Measurements from ENCODE around the gene RALGPS1.

DNA sequence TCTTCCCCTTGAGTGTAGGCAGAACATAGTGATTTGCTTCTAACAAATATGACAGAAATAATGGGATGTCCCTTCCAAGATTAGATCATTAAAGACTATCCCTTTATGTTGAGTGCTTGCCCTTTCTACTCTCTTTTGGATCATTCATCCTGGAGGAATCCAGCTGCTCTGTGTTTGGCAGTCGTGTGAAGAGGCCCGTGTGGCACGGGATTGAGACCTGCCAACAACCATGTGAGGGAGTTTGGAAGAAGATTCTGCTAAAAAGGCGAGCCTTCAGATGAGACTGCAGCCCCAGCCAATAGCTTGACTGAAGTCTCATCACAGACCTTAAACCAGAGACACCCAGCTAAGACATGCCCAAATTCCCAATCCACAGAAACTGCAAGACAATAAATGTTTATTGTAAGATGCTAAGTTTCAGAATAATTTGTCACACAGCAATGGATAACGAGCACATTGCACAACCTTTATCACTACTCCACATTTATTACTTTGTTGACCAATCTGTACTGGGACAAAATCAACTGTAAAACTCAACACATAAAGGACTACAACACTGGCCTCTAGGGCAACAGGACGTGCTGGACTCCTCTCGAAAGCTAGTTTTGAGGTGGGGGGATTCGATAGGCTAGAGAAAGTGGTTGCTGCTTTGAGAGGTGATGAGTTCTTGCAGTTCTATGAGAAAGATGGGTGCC lies 165.0 kb downstream of the RALGPS1 start:
- TF ChIP-seq, protein P1, sequence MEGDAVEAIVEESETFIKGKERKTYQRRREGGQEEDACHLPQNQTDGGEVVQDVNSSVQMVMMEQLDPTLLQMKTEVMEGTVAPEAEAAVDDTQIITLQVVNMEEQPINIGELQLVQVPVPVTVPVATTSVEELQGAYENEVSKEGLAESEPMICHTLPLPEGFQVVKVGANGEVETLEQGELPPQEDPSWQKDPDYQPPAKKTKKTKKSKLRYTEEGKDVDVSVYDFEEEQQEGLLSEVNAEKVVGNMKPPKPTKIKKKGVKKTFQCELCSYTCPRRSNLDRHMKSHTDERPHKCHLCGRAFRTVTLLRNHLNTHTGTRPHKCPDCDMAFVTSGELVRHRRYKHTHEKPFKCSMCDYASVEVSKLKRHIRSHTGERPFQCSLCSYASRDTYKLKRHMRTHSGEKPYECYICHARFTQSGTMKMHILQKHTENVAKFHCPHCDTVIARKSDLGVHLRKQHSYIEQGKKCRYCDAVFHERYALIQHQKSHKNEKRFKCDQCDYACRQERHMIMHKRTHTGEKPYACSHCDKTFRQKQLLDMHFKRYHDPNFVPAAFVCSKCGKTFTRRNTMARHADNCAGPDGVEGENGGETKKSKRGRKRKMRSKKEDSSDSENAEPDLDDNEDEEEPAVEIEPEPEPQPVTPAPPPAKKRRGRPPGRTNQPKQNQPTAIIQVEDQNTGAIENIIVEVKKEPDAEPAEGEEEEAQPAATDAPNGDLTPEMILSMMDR (IDR thresholded peaks at IDR 0.05), result no peak
- no peak for TF ChIP-seq POLR2A (IDR thresholded peaks at IDR 0.05)

Measured in lower leg skin (tissue), 3 donors.